Stimulated activated naive CD8-positive, alpha-beta T cell treated with anti-CD3 and anti-CD28 coated beads, Interleukin-15, Interleukin-2, amounts not matched to agents 100 U/mL and 50 U/mL, for 24 hours (primary cell): Measurements from ENCODE around the gene STUB1.

ENCODE experiments used
- ATAC-seq: fragments of 150-1000 bp; cut with Tn5 transposase; one replicate; pipeline ENCODE4 v1.10.0; 2021
- DNase-seq: peaks from one replicate; pipeline ENCODE4 v3.0.0; 2021

STUB1 gene

GRCh38 chr16:725463-726187, 45.4 kb downstream of the STUB1 start:
- ATAC-seq (no peak), DNase-seq (no peak)

GRCh38 chr16:726188-726437, 45.9 kb downstream of the STUB1 start:
- ATAC-seq: no peak
- no peak for DNase-seq

GRCh38 chr16:726438-727290, 46.5 kb downstream of the STUB1 start, which contains the start of the genes CCDC78 and HAGHL:
Gene CCDC78 (minus strand): TSS chr16:726443. CDS start chr16:726367, 76 bp downstream.
Gene HAGHL (plus strand): TSS chr16:727106. CDS start chr16:727510, 404 bp downstream.
- peak; percentile 79 for DNase-seq
- ATAC-seq: peak; percentile 10

- DNase-seq (peak; percentile 44), ATAC-seq (no peak)
Observed at GRCh38 chr16:727291-727977, 47.2 kb downstream of the STUB1 start.

GRCh38 chr16:728131-728889, 48.1 kb downstream of the STUB1 start:
- DNase-seq: peak; percentile 78
- peak; percentile 44 for ATAC-seq

- DNase-seq (no peak), ATAC-seq (no peak)
Observed at GRCh38 chr16:728890-729744, 48.9 kb downstream of the STUB1 start.

- DNase-seq (no peak), ATAC-seq (no peak)
Observed at GRCh38 chr16:729768-730665, 49.8 kb downstream of the STUB1 start.

GRCh38 chr16:730666-731509, 50.7 kb downstream of the STUB1 start:
- DNase-seq (no peak), ATAC-seq (no peak)

GRCh38 chr16:732332-732731, 52.1 kb downstream of the STUB1 start:
- DNase-seq (no peak), ATAC-seq (no peak)
